NCI-H2029 treated with DMSO at 0.1 percent for 48 hours (cell line): ENCODE measurements around the gene SLC51A.
"Not testable (repeated sequence)": the region's sequence is repeated elsewhere in the genome, so short reads cannot be mapped to it uniquely, and the experiment has no call there.

ENCODE experiments used
- DNase-seq: peaks from one replicate; lab custom pipeline; 2025; lab: John Stamatoyannopoulos, UW

The SLC51A gene

DNA sequence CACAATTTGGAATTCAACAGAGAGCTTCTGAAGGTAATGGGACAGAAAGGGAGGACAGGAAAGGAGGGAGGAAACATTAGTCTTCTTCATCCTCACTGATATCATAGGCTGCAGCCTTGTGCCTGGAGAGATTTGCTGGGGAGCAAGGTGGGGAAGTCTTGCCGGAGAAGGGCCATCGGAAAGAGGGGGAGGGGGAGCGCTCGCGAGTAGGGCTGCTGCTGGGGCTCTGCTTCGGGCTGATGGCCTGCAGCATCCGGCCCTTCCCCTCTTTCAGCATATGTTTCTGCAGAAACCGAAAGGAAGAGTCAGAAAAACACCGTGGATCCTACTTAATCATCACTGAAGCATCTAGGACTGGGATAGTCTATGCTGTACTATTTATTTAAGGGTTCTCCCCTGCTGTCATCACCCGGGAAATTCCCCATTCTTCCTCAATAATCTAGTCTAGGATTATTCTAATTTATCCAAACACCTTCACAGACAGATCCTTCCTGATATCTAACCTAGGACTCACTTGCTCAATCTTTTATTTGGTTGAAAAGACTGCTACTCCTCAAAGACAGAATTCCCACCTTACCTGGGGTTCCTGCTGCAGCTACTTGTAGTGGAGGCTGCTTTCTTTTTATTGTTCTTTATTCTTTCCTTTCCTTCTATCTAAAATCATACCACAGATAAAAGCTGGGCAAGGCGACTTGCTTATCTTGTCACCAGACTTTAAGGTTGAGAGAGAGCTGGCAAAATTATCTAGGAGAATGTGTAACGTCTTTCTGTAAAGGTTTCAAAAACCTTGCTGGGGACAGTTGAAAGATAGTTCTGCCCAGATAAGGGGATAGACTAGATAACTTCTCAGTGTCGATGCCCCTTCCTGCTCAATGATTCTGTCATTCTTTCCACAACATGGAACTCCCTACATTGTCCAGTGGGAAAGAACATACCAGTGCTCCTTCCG is 22.6 kb downstream of the SLC51A start:
- DNase-seq: no peak

GRCh38 chr3:196240424-196240823 is 24.1 kb downstream of the SLC51A start:
- DNase-seq: no peak

DNA sequence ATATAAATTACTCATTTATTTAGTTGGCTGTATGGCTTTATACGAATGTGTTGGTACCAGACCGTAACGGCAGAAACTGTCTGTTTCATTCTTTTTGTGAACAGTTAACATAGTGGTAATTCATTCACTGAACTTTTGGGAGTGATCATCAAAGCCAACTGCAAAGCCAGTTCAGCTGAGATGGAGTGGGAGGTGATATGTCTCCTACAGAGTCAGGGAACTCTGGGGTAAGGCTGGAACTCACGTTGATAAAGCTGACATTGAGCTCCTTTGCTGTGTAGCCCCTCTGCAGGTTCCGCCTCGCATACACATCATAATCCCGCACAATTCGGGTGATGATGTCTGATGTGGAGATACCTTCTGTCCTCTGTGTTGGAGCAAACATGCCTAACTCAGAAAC is 25.4 kb downstream of the SLC51A start:
- no peak for DNase-seq

- DNase-seq: not testable (repeated sequence)
Measured at GRCh38 chr3:196244166-196244565, 27.8 kb downstream of the SLC51A start.

- no peak for DNase-seq
Measured at GRCh38 chr3:196246612-196247308, 30.4 kb downstream of the SLC51A start.

- no peak for DNase-seq
Measured at GRCh38 chr3:196251918-196252317, 35.6 kb downstream of the SLC51A start.

DNA sequence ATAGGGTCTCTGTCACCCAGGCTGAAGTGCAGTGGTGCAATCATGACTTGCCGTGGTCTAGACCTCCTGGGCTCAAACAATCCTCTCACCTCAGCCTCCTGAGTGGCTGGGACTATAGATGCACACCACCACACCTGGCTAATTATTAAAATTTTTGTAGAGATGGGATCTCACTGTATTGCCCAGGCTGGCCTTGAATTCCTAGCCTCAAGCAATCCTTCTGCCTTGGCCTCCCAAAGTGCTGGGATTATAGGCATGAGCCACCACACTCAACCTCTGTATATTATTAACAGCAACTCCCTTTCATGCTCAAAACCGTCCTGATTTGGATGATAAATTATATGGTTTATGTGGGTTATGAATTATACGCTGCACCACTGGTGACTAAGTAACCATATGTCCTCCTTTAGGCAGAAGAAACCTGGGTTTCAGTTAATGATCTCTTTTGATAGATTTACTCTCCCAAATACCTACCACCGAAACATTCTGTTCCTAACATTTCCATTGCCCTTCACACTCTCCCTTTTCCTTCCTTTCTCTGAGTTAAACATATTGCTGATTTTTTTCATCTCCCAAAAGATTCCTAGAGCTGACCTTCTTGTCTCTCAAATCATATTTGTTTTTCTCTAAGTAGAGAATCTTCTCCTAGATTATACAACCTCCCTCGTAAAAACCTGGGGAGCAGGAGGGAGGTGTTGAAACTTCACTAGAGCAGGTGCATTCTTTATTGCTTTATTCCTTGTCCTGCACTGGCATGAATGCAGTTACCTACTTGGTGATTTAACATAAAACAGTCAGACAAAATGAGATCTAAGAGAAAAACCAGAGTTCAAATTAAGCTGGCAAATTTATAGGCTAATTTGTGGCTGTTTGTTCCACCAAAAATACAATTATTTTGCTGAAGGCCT is 38.3 kb downstream of the SLC51A start:
- DNase-seq: no peak

GRCh38 chr3:196255776-196256175 is 39.4 kb downstream of the SLC51A start:
- DNase-seq: no peak

DNA sequence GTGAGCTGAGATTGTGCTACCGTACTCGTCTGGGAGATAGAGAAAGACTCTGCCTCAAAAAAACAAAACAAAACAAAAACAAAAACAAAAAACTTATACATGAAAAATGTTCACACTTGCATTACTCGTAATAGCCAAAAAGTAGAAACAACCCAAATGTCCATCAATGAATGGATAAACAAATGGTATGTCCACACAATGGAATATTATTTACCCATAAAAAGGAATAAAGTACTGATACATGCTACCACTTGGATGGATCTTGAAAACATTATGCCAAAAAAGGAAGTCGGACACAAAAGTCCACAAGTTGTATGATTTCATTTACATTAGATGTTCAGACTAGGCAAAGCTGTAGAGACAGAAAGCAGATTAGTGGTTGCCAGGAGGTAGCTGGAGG is 44.5 kb downstream of the SLC51A start:
- DNase-seq: no peak

- DNase-seq: no peak
Measured at GRCh38 chr3:196263819-196264218, 47.5 kb downstream of the SLC51A start.

- DNase-seq: no peak
Measured at GRCh38 chr3:196268284-196269163, 52.2 kb downstream of the SLC51A start.

- no peak for DNase-seq
Measured at GRCh38 chr3:196270499-196270898, 54.2 kb downstream of the SLC51A start.

DNA sequence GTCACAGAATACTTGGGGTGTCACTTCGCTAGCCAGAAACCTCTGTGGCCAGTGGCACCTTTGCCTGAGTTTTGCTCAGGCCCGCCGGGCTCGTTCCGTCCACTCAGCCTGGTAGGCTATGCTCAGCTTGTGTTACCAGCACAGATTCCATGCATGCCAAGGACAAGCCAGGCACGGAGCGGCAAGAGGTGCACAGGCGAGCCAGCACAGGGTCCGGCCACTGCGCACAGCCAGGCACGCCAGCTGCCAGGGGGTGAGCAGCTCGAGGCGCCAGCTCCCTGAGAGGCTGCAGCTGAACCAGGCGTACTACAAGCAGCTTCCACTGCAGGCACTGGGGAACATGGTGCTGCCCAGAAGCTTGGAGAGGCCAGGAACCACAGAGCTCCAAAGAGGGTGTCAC is 56.5 kb downstream of the SLC51A start:
- DNase-seq: no peak

GRCh38 chr3:196273655-196274054 is 57.3 kb downstream of the SLC51A start:
- DNase-seq: no peak

DNA sequence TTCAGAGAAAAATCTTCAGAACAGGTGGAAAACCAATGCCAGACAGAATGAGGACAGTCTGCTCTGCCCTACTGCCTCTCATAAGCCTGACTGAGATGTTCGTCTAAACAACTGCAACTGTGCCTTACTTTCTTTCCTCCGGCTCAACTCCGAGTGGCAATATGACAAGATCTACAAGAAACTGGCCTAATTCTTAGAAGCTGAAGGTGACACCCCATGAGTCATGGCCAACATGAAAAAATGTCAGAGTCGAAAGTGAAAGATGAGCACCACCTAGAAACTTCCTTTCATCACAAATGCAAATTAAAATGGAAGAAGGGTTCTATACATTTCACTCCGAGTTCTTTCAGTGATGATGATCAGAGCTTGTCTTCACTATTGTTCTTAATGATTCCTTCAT is 58.3 kb downstream of the SLC51A start:
- no peak for DNase-seq

DNA sequence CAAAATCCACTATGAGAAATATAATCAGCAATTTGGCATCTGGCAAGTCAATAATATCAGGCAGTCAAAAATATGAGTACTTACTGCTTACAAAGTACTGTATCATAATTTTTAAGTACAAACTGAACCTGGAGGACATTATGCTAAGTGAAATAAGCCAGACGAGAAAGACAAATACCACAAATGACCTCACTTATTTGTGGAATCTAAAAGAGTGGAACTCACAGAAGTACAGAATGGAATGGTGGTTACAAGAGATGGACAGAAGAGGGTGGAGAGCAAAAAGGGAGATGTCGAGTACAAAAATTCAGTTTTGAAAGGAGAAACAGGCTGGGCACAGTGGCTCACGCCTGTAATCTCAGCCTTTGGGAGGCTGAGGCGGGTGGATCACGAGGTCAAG is 58.8 kb downstream of the SLC51A start:
- no peak for DNase-seq

DNA sequence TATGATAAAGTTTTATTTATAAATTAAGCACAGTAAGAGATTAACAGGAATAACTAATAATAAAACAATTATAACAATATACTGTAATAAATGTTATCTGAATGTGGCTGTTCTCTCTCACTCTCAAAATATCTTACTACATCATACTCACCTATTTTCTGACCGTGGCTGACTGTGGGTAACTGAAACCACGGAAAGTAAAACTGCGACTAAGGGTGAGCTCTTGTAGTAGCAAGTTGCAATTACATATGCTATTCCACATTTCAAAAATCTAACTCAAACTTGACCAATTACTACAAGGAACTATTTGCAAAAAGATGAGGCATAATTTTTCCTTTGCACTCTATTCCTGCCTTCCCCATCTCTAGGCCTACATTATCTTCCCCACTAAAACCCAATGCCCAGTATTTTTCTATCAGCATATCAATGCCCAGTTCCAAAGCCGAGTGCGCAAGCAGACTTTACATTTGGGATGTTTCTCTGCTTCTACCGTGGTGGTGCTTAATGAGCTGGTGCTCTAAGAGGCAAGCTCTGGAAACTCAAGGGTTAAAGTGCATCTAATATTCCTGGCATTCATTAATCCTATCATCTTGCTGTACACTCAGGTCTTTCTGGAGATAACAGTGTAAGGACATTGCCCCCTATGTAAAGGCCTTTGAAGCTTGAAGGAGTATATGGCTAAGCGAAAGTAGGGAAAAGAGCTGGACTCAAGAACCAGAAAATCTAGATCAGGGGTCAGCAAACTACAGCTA is 64.5 kb downstream of the SLC51A start:
- no peak for DNase-seq

- DNase-seq: no peak
Measured at GRCh38 chr3:196281962-196282361, 65.6 kb downstream of the SLC51A start.
